HG03439 (cell line): ENCODE results near the gene VTN.
A peak's percentile ranks its signal among the peaks of the same experiment; 100 is the strongest.

Experiments
- ATAC-seq: cut with Tn5 transposase; IDR thresholded peaks from one replicate; pipeline ENCODE4 v1.9.1; 2021; ENCODE audit warnings: mild to moderate bottlenecking, moderate library complexity; ENCODE audit not compliant: unreplicated experiment

Gene VTN, protein sequence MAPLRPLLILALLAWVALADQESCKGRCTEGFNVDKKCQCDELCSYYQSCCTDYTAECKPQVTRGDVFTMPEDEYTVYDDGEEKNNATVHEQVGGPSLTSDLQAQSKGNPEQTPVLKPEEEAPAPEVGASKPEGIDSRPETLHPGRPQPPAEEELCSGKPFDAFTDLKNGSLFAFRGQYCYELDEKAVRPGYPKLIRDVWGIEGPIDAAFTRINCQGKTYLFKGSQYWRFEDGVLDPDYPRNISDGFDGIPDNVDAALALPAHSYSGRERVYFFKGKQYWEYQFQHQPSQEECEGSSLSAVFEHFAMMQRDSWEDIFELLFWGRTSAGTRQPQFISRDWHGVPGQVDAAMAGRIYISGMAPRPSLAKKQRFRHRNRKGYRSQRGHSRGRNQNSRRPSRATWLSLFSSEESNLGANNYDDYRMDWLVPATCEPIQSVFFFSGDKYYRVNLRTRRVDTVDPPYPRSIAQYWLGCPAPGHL

DNA sequence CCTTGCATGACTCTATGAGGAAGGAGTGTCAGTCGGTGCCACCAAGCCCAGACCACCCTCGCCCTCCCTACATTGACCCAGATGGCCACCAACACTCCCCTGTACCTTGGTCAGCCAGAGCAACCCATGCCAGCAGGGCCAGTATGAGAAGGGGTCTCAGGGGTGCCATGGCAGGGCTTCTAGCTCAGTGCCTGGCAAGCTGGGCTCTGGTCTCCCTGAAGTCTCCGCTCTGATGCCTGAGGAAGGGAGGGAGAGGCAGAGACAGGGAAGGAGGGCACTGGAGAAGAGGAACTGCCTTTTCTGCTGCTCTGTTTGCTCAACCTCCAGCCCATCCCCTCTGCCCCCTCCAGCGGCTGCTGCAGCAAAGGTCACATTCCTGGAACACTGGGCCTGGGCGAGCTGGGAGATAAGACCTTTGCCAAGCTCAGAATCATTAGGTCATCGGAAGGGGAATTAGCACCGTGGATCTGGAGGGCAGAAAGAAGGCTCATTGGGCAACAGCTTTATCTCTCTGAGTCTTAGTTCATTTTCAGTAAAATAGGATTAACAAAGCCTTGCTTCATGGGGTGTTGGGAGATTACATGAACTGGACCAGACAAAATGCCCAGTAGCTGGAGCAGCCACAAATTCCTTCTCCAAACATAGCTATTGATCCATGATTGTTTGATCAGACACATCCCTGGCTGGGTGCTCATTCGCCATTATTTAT is at the start of gene VTN:
Gene VTN (minus strand): TSS at position 273 of the 709 bp plus-strand sequence. CDS start 104 bp downstream, at position 169.
- ATAC-seq: no peak

DNA sequence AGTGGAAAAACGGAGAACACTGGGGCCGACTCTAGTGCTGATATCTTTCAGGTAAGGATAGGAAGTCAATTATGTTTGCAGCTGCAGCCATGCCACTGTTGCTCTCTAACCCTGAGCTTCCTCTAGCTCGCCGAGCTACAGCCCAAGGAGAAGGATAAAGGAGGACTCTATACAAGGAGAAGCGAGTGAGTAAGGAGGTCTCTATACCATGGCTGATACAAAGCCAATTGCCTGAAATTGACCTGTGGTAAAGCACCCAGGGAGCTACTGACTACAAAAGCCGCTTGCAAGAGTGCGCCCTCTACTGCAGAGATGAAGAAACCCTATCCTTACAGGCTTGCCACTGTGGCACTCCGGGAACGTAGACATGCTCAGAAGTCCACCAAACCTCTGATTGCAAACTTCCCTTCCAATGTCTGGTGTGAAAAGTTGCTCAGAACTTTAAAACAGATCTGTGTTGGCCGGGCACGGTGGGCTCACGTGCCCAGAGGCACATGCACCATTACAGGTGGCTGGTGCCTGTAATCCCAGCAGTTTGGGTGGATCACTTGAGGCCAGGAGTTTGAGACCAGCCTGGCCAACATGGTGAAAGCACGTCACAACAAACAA is 46.7 kb upstream of the VTN start:
- no peak for ATAC-seq

DNA sequence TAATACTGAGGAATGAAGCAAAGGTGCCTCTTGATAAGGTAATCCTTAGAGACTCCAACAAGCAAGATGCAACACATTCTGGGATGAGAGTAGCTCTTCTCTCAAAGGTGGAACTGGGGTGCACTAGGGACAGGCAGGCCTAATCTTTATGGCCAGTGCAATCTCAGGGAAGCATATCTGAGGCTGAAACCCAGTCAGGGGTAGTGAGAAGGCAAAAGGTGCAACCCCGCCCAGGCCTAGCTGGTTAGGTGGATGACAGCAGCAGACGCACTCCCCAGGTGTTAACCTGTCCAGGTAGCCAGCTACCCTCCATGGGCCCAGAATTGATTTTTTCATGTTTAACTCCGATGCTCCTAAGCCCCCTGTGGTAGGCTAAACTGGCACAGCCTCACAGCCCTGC is 45.8 kb upstream of the VTN start:
- ATAC-seq: no peak

DNA sequence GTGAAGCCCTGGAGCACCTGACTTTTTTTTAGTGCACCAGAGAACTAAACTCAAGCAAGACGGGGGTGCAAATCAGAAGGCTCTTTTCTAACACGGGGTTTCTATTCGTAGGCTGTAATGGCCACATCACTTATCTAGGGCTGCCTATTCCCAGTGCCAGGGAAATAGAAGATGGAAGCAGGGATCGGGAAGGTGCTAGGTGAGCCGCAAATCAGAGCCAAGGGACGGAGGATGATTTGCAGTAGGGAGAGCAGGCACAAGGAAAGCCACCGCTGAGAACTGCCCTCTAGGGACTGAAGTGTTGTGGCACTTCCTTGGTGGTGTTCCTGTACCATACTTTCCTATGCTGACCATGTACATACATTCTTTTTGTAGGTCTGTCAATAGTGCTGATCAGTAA is 43.7 kb upstream of the VTN start:
- no peak for ATAC-seq

DNA sequence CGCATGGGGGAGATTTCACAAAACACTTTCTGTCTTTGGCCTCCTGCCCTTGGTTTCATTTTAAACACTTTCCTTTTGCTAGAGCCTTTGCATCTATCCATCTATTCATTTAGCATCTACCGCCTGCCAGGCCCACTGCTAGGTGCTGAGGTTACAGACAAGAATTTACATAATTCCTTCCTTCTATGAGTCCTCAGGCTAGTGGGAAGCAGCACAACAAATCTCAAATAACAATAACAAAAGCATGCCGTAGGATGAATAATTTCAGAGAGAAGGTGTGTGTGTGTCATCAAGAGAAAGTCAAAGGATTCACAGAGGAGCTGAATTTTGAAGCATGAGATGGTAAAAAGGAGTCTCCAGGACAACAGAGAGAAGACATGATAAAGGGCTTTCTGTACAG is 42.0 kb upstream of the VTN start:
- ATAC-seq: no peak

DNA sequence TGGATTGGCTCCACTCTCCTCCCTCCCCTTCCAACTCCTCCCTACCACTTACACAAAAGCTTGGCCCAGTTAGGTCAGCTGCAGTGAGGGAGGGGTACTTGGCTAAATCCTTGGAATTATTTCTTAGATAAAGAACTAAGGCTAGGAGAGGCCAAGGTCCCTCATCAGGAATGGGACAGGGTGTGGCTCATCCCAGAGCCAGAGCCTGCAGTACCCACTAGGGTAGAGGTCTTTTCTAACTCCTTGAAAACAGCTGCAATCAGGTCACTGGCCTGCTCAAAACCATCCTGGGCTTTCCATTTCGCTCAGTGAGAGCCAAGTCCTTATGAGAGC is 37.8 kb upstream of the VTN start:
- ATAC-seq: no peak

DNA sequence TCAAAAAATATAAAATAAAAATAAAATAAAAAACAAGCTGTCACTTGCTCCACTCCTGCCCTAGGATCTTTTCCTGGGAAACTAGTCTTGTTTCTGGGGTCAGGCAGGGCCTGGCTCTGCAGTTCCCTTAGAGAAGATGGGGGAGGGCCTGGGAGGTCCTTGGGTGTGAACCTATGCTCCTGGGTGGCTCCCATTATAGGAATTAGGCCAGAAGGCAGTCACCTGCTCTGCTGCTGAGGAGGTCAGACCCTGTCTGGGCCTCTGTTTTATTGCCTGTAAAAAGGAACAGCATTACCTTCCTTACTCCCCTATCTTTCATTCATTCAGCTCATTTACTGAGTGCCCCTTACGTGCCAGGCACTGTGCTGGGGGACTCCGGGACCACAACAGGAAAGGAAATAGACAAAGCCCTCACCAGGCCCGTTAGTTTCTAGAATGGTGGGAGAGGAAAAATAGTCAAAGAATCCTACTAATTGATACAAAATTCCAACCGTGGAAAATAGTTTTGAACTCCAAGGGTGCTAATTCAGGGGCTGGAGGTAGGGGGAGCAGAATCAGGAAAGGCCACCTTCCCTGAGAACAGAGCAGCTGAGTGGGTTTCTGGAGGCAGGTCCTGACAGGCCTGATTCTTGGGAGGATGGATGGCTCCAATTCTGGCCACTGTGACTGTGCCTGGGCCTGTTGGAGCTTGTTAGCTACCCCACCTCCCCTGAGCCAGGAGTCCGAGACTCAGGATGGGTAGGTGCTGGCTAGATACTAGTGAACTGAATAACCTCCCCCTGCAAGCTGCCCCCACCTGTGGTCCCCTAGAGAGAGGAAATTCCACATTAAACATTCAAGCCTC is 37.2 kb upstream of the VTN start:
- ATAC-seq: no peak

DNA sequence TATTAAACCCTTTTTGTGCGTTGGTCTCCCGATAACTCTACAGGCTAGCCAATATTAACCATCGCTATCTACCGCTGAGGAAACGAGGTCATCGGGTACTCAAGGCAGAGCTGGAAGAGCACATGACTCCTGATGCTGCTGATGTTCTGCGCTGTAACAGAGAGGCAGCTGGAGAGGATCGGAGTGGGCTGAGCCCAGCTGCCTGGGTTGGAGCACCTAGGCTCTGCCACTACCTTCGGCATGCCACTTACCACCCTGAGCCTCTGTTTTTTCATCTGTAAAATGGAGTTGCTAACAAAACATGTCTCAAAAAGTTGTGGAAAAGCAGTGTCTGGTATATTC is 36.3 kb upstream of the VTN start:
- ATAC-seq: no peak

DNA sequence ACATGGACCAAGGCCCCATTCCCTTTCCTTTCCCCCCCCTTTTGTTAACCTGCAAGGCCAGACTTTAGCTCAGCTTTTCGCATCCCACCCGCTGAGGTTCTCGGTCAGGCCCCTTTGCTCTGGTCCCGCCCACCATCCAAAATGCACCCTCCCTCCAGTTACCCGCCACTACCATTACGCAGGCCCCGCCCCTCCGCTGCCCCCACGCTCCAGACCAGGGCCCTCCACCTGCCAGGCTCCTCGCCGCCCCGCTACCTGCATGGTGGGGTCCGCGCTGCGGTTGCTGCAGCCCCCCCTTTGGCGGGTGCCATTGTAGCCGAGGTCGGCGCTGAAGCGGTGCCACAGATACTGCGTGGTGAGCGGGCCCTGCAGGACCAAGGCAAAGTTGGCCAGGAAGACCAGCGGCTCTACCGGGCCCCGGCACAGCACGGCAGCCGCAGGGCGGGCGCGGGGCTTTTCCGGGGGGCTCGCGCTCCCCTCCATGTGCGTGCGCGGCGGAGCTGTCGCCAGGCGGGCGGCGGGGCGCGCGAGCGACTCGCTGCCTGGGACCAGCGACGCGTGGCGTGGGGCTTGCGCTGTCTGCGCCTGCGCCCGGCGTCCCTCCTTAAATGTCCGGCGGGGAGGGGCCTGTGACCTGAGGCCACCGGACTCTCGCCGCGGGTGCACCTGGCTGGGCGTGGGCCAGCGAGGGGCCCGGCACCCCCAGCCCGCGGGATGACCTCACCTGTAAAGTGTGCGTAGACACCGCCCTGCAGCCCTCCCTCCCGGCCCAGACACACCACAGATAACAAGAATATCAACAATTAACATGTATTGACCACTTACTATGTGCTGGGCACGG is 35.7 kb upstream of the VTN start, which contains the start of gene SLC46A1:
Gene SLC46A1 (minus strand): TSS at position 581 of the 841 bp plus-strand sequence. CDS start 98 bp downstream, at position 483.
- ATAC-seq: peak; percentile 71

DNA sequence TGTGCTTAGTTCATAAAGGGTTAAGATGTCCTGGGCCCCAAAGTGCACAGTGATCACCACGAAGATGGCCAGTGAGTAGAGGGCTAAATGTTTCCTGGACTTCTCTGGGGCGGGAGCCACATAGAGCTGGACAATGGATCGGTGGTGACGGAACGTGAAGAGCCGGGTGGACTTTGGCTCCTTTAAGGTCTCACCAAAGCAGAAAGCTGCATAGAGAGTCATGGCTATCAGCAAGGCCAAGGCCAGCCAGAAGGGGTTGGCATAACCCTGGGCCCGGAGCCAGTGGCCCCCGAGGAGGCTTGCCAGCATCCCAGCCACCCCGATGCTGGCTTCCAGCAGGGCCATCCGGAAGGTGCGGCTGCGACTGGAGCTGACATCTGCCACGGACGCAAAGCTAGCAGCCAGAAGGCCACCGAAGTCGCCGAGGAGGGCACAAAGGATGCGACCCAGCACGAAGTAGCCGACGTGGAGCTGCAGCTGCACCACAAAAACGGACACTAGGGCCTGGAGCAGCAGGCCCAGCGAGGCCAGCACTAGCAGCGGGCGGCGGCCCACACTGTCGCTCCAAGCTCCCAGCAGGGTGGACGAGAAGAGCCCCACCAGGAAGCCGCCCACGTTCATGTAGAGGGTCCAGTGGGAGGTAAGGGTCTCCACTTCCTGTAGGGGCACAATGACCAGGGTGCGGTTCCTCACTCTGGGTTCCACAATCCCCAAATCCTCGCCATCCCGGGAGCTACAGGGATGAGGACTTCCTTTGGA is 34.9 kb upstream of the VTN start:
- ATAC-seq: no peak

DNA sequence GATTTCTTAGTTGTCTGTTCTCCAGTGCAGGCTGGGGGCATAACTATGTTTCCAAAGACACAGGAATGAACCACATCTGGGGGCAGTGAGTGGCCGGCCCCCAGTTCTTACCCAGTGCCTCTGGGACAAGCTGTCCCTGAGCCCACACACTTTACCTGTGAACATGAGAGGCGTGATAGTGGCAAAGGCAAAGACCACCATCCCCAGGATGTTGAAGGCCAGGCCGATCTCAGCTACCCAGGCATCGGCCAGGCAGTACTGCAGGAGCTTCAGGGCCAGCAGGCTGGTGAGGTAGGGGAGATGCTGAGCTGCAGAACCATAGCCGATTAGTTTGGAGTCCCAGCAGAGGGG is 34.3 kb upstream of the VTN start:
- ATAC-seq: no peak

DNA sequence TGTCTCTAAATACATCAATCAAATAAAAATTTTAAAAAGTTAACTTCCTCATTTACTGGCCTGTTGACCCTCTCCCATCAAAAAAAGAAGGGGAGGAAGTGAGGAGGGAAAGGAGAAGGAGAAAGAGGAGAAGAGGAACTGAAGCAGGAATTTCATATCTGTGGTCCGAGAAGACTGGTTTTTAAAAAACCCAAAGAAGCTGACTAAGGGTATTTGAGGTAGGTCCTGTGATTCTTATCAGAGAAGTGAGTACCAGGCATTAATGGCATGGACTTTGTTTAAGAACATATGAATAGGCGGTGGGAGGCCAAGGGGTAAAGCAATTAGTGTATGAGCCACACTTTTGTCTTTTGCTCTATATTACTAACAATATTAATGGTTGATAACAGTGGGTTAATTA is 33.9 kb upstream of the VTN start:
- ATAC-seq: no peak

DNA sequence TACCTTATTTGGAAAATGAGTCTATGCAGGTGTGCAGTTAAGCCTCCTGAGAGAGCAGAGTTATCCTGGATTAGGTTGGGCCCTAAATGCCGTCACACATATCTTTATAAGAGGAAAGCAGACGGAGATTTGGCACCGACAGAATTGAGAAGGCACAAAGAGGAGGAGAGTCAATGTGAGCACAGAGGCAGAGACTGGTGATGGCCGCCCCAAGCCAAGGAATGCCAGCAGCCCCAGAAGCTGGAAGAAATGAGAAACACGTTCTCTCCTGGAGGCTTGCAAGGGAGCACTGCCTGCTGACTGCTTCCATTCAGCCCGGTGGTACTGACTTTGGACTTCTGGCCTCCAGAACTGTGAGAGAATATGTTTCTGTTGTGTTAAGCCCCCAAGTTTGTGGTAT is 32.7 kb upstream of the VTN start:
- no peak for ATAC-seq

DNA sequence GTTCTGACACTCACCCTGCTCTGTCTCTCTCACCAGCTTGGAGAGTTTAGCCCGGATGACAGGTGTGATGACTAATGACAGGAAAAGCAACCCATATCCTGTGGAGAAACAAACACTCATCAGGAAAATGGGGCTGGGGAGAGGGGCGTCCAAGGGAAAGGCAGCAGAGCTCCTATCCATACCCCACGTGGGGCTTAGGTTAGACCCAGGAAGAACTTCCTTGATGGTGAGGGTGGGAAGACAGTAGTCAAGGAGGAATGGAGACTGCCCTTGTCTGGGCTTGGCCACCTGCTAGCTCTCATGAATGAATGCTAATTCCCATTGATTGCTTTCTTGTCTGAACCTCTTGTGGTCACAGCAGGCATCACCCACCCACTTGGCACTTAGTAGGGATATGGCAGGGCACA is 32.1 kb upstream of the VTN start:
- no peak for ATAC-seq

DNA sequence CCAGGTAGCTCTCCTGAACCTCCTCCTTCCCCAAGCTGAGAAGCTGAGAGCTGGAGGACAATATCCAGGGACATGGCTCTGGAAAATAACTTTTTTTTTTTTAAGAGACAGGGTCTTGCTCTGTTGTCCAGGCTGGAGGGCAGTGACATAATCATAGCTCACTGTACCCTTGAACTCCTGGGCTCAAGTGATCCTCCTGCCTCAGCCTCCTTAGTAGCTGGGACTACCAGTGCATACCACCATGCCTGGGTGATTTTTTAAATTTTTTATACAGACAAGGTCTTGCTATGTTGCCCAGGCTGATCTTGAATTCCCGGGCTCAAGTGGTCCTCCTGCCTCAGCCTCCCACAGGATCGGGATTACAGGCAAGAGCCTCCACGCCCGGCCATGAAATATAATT is 29.7 kb upstream of the VTN start:
- ATAC-seq: no peak

DNA sequence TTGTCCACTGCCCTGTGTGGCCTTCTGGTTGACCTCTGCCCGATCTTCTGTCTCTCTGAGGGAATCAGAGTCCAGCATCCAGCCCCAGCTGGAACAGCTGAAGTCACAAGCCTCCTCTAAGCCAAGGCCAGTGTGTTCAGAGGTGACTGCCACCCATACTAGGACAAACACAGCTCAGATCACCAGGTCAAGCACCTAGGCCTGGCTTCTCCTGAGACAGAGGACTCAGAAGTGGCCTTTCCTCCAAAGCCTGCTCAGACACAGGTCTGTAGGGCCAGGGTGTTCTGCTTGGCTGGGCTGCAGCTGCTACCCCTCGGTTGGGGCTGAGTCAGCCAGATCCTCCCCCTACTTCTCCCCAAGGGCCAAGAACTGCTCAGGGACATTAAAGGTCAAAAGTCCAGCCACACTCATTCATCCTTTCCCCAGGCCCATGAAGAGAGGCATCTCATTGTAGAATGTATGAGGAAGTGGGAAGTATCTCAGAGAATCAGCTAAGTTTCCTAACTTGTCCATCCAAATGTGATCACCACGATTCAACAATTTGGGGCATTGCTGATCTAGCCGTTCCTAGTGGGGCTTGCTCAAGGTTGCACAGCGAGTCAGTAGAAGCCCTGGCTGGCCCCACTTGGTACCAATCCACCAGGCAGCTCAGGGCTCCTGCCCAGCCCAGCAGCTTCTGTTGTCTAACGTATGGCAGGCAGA is 28.3 kb upstream of the VTN start:
- no peak for ATAC-seq

DNA sequence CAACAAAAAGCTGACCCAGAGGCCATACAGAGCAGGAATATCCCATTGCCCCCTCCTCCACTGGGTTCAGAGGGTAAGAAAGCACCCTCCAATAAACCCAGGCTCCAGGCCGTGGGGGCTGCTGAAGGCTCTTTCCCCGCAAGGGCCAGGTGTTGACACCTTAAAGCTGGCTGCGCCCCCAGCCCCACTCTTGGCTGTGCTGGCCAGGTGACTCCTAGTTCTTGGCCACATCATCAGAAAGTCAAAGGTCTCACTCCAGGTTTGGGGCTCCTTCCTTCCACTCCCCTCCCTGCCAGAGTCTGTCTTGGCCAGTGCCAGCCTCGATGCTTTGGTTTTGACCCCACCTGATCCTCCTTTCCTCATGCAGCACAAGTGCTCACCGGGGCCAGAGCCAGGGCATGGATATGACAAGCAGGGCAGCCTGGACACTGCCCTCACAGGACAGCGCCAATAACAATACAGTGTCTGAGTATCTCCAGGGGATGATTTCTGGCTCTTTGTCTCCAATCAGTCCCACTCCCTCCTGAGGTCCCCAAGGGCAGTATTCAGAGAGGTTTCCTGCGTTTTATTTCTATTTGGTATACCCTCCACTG is 27.7 kb upstream of the VTN start:
- ATAC-seq: no peak

DNA sequence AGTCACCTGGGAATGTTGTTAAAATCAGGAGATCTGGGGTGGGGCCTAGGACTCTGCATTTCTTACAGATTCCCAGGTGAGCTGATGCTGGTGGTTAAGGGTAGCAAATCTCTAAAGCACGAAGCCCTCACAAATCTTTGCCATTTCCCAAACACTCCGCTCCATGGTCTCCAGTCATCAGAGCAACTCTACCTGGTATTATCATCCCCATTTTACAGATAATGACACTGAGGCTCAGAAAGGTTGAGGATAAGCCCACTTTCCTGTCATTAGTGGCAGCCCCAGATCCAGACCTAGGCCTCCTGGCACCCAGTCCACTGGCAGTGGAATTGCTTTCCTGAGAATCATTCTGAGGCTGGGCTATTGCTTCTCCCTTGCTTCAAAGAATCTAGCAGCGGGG is 27.2 kb upstream of the VTN start:
- no peak for ATAC-seq
